Thyroid gland (tissue), 4 donors: ENCODE data around the gene SERPINB1.

Experiments
- CTCF ChIP-seq, 6 experiments: fragments of 200-600 bp in 3 of 6; fragments of 450-650 bp in 3 of 6; sonication (generic) in 3 of 6; IDR thresholded peaks; one replicate each; pipeline ENCODE4 v1.5.1; 2016 to 2019; ENCODE audit warnings: antibody characterized with exemption in 6 of 6, mild to moderate bottlenecking in 2 of 6, inconsistent platforms in 1 of 6, moderate library complexity in 1 of 6
- POLR2A ChIP-seq, 2 donors: fragments of 450-650 bp; IDR thresholded peaks; one replicate each; pipeline ENCODE4 v1.6.1; 2017; ENCODE audit warnings: antibody characterized with exemption in 2 of 2, mild to moderate bottlenecking in 2 of 2, moderate library complexity in 1 of 2

- TF ChIP-seq CTCF (IDR thresholded peaks at IDR 0.05) (no peak), POLR2A (IDR thresholded peaks at IDR 0.05) (no peak)
These were observed 44.5 kb upstream of the SERPINB1 start for GRCh38 chr6:2885967-2886735.
